Measurements from ENCODE around the gene MMP14. TPM values are rescaled to one million over a fixed set of nuclear protein-coding genes. Genes with fewer than 3 reads are reported as not detected.
"Not testable (repeated sequence)": the region's sequence is repeated elsewhere in the genome, so short reads cannot be mapped to it uniquely, and the experiment has no call there.

The MMP14 gene
- total RNA-seq, 1 experiment from 2014 or later: 94.4 TPM

GRCh38 chr14:22791301-22791700, 45.1 kb upstream of the MMP14 start:
- H3K27ac Mint-ChIP-seq: no peak overlapping the region
- peaks cover 4% of the 10 kb centered on the region for H3K9me3 Mint-ChIP-seq
- TF ChIP-seq ETV6 (CRISPR knock-in tag; IDR thresholded peaks at IDR 0.05): no peak
- no peak for TF ChIP-seq TEAD4 (CRISPR knock-in tag; IDR thresholded peaks at IDR 0.05)
- no peak for TF ChIP-seq ELF4 (CRISPR knock-in tag; IDR thresholded peaks at IDR 0.05; ENCODE audit: low read depth)
- TF ChIP-seq NFYB (CRISPR knock-in tag; conservative IDR thresholded peaks at IDR 0.05; ENCODE audit: low read depth): no peak
- no peak for TF ChIP-seq IRF2 (CRISPR knock-in tag; IDR thresholded peaks at IDR 0.05; ENCODE audit: borderline replicate concordance, low read depth)
- TF ChIP-seq CREB1 (CRISPR knock-in tag; IDR thresholded peaks at IDR 0.05): no peak
- TF ChIP-seq ZNF396 (CRISPR knock-in tag; IDR thresholded peaks at IDR 0.05; ENCODE audit: borderline replicate concordance): no peak
- no peak for TF ChIP-seq RORB (CRISPR knock-in tag; IDR thresholded peaks at IDR 0.05)
- H3K4me1 Mint-ChIP-seq: peaks cover 1% of the 10 kb centered on the region
- DNase-seq (ENCODE audit: low spot score) (no peak), ATAC-seq (no peak)
- H3K27me3 Mint-ChIP-seq (ENCODE audit: low read depth): no peaks in the 10 kb centered on the region; the same call in 1 of the 2 replicates
- no peak overlapping the region for H3K4me3 Mint-ChIP-seq
- peaks cover 4% of the 10 kb centered on the region; the same call in 1 of the 2 replicates for H3K36me3 Mint-ChIP-seq
- CTCF ChIA-PET: interaction anchor here (0.5 to 1.6 kb wide), 3 partner anchors 8 to 62 kb away, joined by 3 to 7 read pairs (median 3); no protein-coding TSS in a partner anchor
- POLR2A ChIA-PET: no interaction called here

DNA sequence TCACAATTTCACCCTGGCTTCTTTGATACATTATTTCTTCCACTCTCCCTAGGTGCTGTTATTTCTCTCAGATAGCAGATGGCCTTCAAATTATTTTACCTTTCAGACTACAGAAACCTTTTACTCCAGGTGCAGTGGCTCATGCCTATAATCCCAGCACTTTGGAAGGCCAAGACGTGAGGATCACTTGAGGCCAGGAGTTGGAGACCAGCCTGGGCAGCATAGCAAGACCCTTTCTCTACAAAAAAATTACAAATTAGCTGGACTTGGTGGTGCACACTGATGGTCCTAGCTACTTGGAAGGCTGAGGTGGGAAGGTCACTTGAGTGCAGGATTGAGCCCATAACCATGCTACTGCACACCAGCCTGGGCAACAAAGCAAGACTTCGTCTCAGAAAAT, 44.2 kb upstream of the MMP14 start:
- no peak for DNase-seq (ENCODE audit: low spot score)
- peaks cover 4% of the 10 kb centered on the region; the same call in 1 of the 2 replicates for H3K36me3 Mint-ChIP-seq
- ATAC-seq: no peak
- ChIA-PET POLR2A (interaction anchor here (0.7 kb wide), 1 partner anchor 31 kb away, joined by 6 read pairs; no protein-coding TSS in a partner anchor), CTCF (no interaction called here)
- H3K27ac Mint-ChIP-seq: no peak overlapping the region
- peak; percentile 21; the same call in 1 of the 2 replicates for TF ChIP-seq ZNF121 (CRISPR knock-in tag; IDR thresholded peaks at IDR 0.05)
- TF ChIP-seq SMAD4 (CRISPR knock-in tag; IDR thresholded peaks at IDR 0.05): no peak
- TF ChIP-seq NR1H2 (CRISPR knock-in tag; IDR thresholded peaks at IDR 0.05): no peak
- TF ChIP-seq E2F1 (CRISPR knock-in tag; IDR thresholded peaks at IDR 0.05): no peak
- TF ChIP-seq IRF2 (CRISPR knock-in tag; IDR thresholded peaks at IDR 0.05; ENCODE audit: borderline replicate concordance, low read depth): no peak
- TF ChIP-seq ZNF396 (CRISPR knock-in tag; IDR thresholded peaks at IDR 0.05; ENCODE audit: borderline replicate concordance): no peak
- TF ChIP-seq MLX (CRISPR knock-in tag; IDR thresholded peaks at IDR 0.05): no peak
- H3K4me3 Mint-ChIP-seq: no peak overlapping the region
- H3K4me1 Mint-ChIP-seq: peaks cover 10% of the 10 kb centered on the region
- peaks cover 4% of the 10 kb centered on the region for H3K9me3 Mint-ChIP-seq
- no peaks in the 10 kb centered on the region; the same call in 1 of the 2 replicates for H3K27me3 Mint-ChIP-seq (ENCODE audit: low read depth)

GRCh38 chr14:22793550-22793949, 42.8 kb upstream of the MMP14 start:
- CTCF ChIA-PET: interaction anchor here (1.7 to 2.1 kb wide), 2 partner anchors 29 to 223 kb away, joined by 6 to 8 read pairs; no protein-coding TSS in a partner anchor
- H3K9me3 Mint-ChIP-seq: not testable (repeated sequence)
- POLR2A ChIA-PET: interaction anchor here (0.7 kb wide), 1 partner anchor 382 kb away, joined by 5 read pairs; no protein-coding TSS in a partner anchor

GRCh38 chr14:22793976-22794375, 42.4 kb upstream of the MMP14 start:
- Mint-ChIP-seq H3K27me3 (ENCODE audit: low read depth) (no peaks in the 10 kb centered on the region; the same call in 1 of the 2 replicates), H3K27ac (peak overlapping the region; percentile 60; the same call in 1 of the 2 replicates), H3K9me3 (peaks cover 4% of the 10 kb centered on the region), H3K36me3 (peaks cover 4% of the 10 kb centered on the region; the same call in 1 of the 2 replicates), H3K4me3 (no peak overlapping the region), H3K4me1 (peaks cover 16% of the 10 kb centered on the region)
- no peak for ATAC-seq
- POLR2A ChIA-PET: no interaction called here
- DNase-seq (ENCODE audit: low spot score): no peak
- CTCF ChIA-PET: interaction anchor here (1.7 to 2.1 kb wide), 2 partner anchors 29 to 224 kb away, joined by 6 to 8 read pairs; no protein-coding TSS in a partner anchor
- TF ChIP-seq, protein P1, sequence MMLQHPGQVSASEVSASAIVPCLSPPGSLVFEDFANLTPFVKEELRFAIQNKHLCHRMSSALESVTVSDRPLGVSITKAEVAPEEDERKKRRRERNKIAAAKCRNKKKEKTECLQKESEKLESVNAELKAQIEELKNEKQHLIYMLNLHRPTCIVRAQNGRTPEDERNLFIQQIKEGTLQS (CRISPR knock-in tag; conservative IDR thresholded peaks at IDR 0.05): no peak
- TF ChIP-seq MYBL2 (CRISPR knock-in tag; IDR thresholded peaks at IDR 0.05) (no peak), MAX (CRISPR knock-in tag; IDR thresholded peaks at IDR 0.05) (no peak), ZBTB21 (CRISPR knock-in tag; IDR thresholded peaks at IDR 0.05; ENCODE audit: borderline replicate concordance) (no peak), ESRRA (CRISPR knock-in tag; IDR thresholded peaks at IDR 0.05; ENCODE audit: borderline replicate concordance) (no peak), E2F1 (CRISPR knock-in tag; IDR thresholded peaks at IDR 0.05) (no peak), RELA (CRISPR knock-in tag; IDR thresholded peaks at IDR 0.05; ENCODE audit: borderline replicate concordance) (no peak), ZNF396 (CRISPR knock-in tag; IDR thresholded peaks at IDR 0.05; ENCODE audit: borderline replicate concordance) (no peak), ZNF512 (CRISPR knock-in tag; IDR thresholded peaks at IDR 0.05; ENCODE audit: borderline replicate concordance) (no peak), ERG (CRISPR knock-in tag; IDR thresholded peaks at IDR 0.05) (no peak), ZNF317 (CRISPR knock-in tag; IDR thresholded peaks at IDR 0.05; ENCODE audit: borderline replicate concordance, low read depth) (no peak)

More at GRCh38 chr14:22793550-22793949, 42.8 kb upstream of the MMP14 start:
- not testable (repeated sequence) for DNase-seq (ENCODE audit: low spot score); H3K27ac Mint-ChIP-seq; H3K27me3 Mint-ChIP-seq (ENCODE audit: low read depth); H3K4me3 Mint-ChIP-seq; ATAC-seq; H3K36me3 Mint-ChIP-seq
- peaks cover 16% of the 10 kb centered on the region for H3K4me1 Mint-ChIP-seq

Data from WTC11 (cell line).